HepG2 (cell line): ENCODE results near the gene ULK4. TPM values are rescaled to one million over a fixed set of nuclear protein-coding genes. Genes with fewer than 3 reads are reported as not detected.

Experiments used
- ATAC-seq: fragments of 200-7000 bp; cut with Tn5 transposase; 3 replicates; pipeline ENCODE4 v1.9.1; 2020; ENCODE audit warnings: mild to moderate bottlenecking, moderate library complexity
- BruUV-seq: library from RNA; stranded (reverse); fragments of 400-500 nt; replicated peaks from 2 replicates; lab custom pipeline; 2021; lab: Mats Ljungman, UMichigan
- CTCF ChIA-PET: fragments of 300-600 bp; formaldehyde crosslinking; extraction: SDS; loops from one replicate; lab custom pipeline; 2021; ENCODE audit warnings: low total read pairs, inconsistent platforms, low intra/inter-chr PET ratio; lab: Yijun Ruan, JAX
- POLR2A ChIA-PET: fragments of 350-600 bp; sonication (Branson Sonifier 250); formaldehyde crosslinking; loops from one replicate; lab custom pipeline; 2020; ENCODE audit warnings: antibody characterized with exemption, inconsistent platforms; lab: Yijun Ruan, JAX
- DNase-seq: peaks from one replicate; pipeline ENCODE4 v3.0.0-alpha.2; 2015; ENCODE audit warnings: low spot score
- FAIRE-seq: peaks from 3 replicates; lab custom pipeline; 2011; peaks lifted over from hg19 to GRCh38; lab: Jason Lieb, UNC
- H2AFZ ChIP-seq: one replicate; pipeline ENCODE4 v1.6.1; 2011; ENCODE audit warnings: low read length, inconsistent platforms
- H3K27ac ChIP-seq: fragments of 300-600 bp; 3 replicates; pipeline ENCODE4 v1.8.0; 2011; ENCODE audit warnings: mixed run types, mild to moderate bottlenecking, mixed read lengths, low read length, inconsistent platforms; ENCODE audit not compliant: insufficient read depth; ENCODE audit errors: extremely low read length
- H3K27me3 ChIP-seq, 2 experiments: fragments of 200-600 bp in 1 of 2; 2 replicates in 1 of 2; 3 replicates in 1 of 2; pipeline versions ENCODE4 v1.6.0 to v1.8.0; 2011; ENCODE audit warnings: low read length in 2 of 2, mild to moderate bottlenecking in 2 of 2, moderate library complexity in 2 of 2, inconsistent platforms in 1 of 2; ENCODE audit not compliant: insufficient read depth in 2 of 2, control insufficient read depth in 1 of 2
- H3K36me3 ChIP-seq, 2 experiments: fragments of 200-600 bp in 1 of 2; replicated peaks in 1 of 2; 2 replicates in 1 of 2; 3 replicates in 1 of 2; pipeline versions ENCODE4 v1.5.1 to v1.8.0; 2011; ENCODE audit warnings: low read length in 2 of 2, inconsistent platforms in 1 of 2; ENCODE audit not compliant: insufficient read depth in 2 of 2, control insufficient read depth in 1 of 2
- H3K4me1 ChIP-seq: 2 replicates; pipeline ENCODE4 v1.5.1; 2012; ENCODE audit warnings: low read length, inconsistent platforms; ENCODE audit not compliant: insufficient read depth
- H3K4me2 ChIP-seq: 2 replicates; pipeline ENCODE4 v1.6.0; 2011; ENCODE audit warnings: low read depth, low read length, inconsistent platforms
- H3K4me3 ChIP-seq, 3 experiments: fragments of 200-600 bp in 1 of 3; sonication (generic), shearing (Covaris generic) in 1 of 3; replicated peaks in 1 of 3; 2 replicates each; pipeline ENCODE4 v1.5.1; 2011 to 2016; ENCODE audit warnings: low read length in 3 of 3, inconsistent platforms in 2 of 3, low read depth in 2 of 3, mild to moderate bottlenecking in 2 of 3, control low read depth in 1 of 3, mixed read lengths in 1 of 3; ENCODE audit not compliant: insufficient read depth in 1 of 3
- H3K79me2 ChIP-seq: one replicate; pipeline ENCODE4 v1.6.1; 2011; ENCODE audit warnings: low read length, inconsistent platforms; ENCODE audit not compliant: insufficient read depth
- H3K9ac ChIP-seq: 2 replicates; pipeline ENCODE4 v1.6.0; 2011; ENCODE audit warnings: mild to moderate bottlenecking, low read depth, low read length, inconsistent platforms; ENCODE audit not compliant: insufficient read depth
- H3K9me3 ChIP-seq: 2 replicates; pipeline ENCODE4 v1.5.1; 2012; ENCODE audit warnings: mild to moderate bottlenecking, low read length
- H4K20me1 ChIP-seq: 2 replicates; pipeline ENCODE4 v1.6.0; 2011; ENCODE audit warnings: inconsistent platforms, mild to moderate bottlenecking, low read length, moderate library complexity; ENCODE audit not compliant: insufficient read depth
- BCLAF1 ChIP-seq: fragments of 450-650 bp; IDR thresholded peaks from 2 replicates; pipeline ENCODE4 v1.6.1; 2017; ENCODE audit warnings: mild to moderate bottlenecking
- BRF2 ChIP-seq: sonication (generic); formaldehyde crosslinking; IDR thresholded peaks from 2 replicates; pipeline ENCODE4 v1.8.1; 2022; ENCODE audit warnings: mild to moderate bottlenecking, missing genetic modification reagents
- NONO ChIP-seq, 2 experiments: fragments of 450-650 bp in 1 of 2; sonication (generic) in 1 of 2; formaldehyde crosslinking in 1 of 2; IDR thresholded peaks in 1 of 2; conservative IDR thresholded peaks in 1 of 2; 2 replicates each; pipeline versions ENCODE4 v1.6.1 to v1.8.0; 2017 to 2022; ENCODE audit warnings: mild to moderate bottlenecking in 1 of 2, missing genetic modification reagents in 1 of 2, moderate library complexity in 1 of 2
- RAD21 ChIP-seq: fragments of 450-650 bp; formaldehyde crosslinking; IDR thresholded peaks from 2 replicates; pipeline ENCODE4 v1.5.0; 2020; ENCODE audit warnings: mild to moderate bottlenecking
- TBX3 ChIP-seq: fragments of 450-650 bp; IDR thresholded peaks from 2 replicates; pipeline ENCODE4 v1.6.1; 2017; ENCODE audit warnings: antibody characterized with exemption, mild to moderate bottlenecking, inconsistent platforms, borderline replicate concordance
- TFDP1 ChIP-seq: IDR thresholded peaks from 2 replicates; pipeline ENCODE4 v1.6.1; 2016; ENCODE audit warnings: missing compliant biosample characterization, missing genetic modification reagents, borderline replicate concordance
- XBP1 ChIP-seq: sonication (generic); formaldehyde crosslinking; IDR thresholded peaks from 2 replicates; pipeline ENCODE4 v1.5.0; 2020; ENCODE audit warnings: missing genetic modification reagents
- ZBTB2 ChIP-seq: sonication (generic); formaldehyde crosslinking; IDR thresholded peaks from 2 replicates; pipeline ENCODE4 v1.8.0; 2022; ENCODE audit warnings: low read depth, missing genetic modification reagents
- ZNF280D ChIP-seq: sonication (generic); formaldehyde crosslinking; IDR thresholded peaks from 2 replicates; pipeline ENCODE4 v1.5.1; 2020; ENCODE audit warnings: mild to moderate bottlenecking, missing genetic modification reagents
- ZNF430 ChIP-seq: sonication (generic); formaldehyde crosslinking; IDR thresholded peaks from 2 replicates; pipeline ENCODE4 v1.9.0; 2021; ENCODE audit warnings: mild to moderate bottlenecking, missing genetic modification reagents
- ZNF7 ChIP-seq: IDR thresholded peaks from 2 replicates; pipeline ENCODE4 v1.6.1; 2016; ENCODE audit warnings: missing biosample characterization, missing genetic modification reagents
- WGBS: methylation state at CpG from one replicate; pipeline ENCODE4 v1.1.6; 2017; ENCODE audit warnings: low lambda C conversion rate; 5-methylcytosine and 5-hydroxymethylcytosine counted together
- in situ Hi-C: cut with HindIII; loops from 2 replicates; pipeline ENCODE4 v1.10.0; 2017; ENCODE audit warnings: low pct_unique_long_range_greater_than_20kb; ENCODE audit not compliant: extremely low pct_ligation_motif_present
- intact Hi-C: fragments of 100-400 bp; cut with micrococcal nuclease; formaldehyde crosslinking; loops from one replicate; pipeline ENCODE4 v1.10.0; 2022; ENCODE audit not compliant: unreplicated experiment
- polyA plus RNA-seq, 8 experiments: library from polyadenylated mRNA; depleted of rRNA in 3 of 8; stranded (reverse) in 7 of 8; unstranded in 1 of 8; fragments of >200 nt; fragmentation: Illumina TruSeq in 4 of 8; extraction: Trizol in 4 of 8; gene quantifications; 2 replicates each; pipeline versions ENCODE4 v1.2.1 to v1.2.3, GENCODE V29; 2011 to 2016; ENCODE audit warnings: low read depth in 4 of 8, missing spikeins in 1 of 8, mixed read lengths in 1 of 8; ENCODE audit not compliant: insufficient read depth in 1 of 8
- total RNA-seq, 5 experiments: library from RNA; depleted of rRNA; stranded (reverse); fragments of >200 nt; fragmentation: Illumina TruSeq; extraction: Trizol; gene quantifications; 2 replicates each; pipeline ENCODE4 v1.2.3, GENCODE V29; 2016; ENCODE audit warnings: low read depth in 1 of 5

The ULK4 gene
- total and polyA plus RNA-seq, 2 of the 13 experiments (the other 11 are each of a cell fraction or from before 2014, with no cell fraction given): 6.7 to 11.8 TPM

- TF ChIP-seq ZBTB2 (CRISPR knock-in tag): no peak
- no peak for TF ChIP-seq ZNF280D (CRISPR knock-in tag)
- no peak for TF ChIP-seq BCLAF1
- TF ChIP-seq ZNF430: no peak
- TF ChIP-seq RAD21: no peak
These were observed 632.0 kb downstream of the ULK4 start (continued) for GRCh38 chr3:41329881-41330280.

- no peak for ATAC-seq
- no peak overlapping the region for H3K4me2 ChIP-seq
- POLR2A ChIA-PET: no interaction called here
- no peaks in the 10 kb centered on the region for H3K79me2 ChIP-seq
- in situ Hi-C loops: no loop called here
- no peak overlapping the region for H3K9ac ChIP-seq
- intact Hi-C loops: no loop called here
- CTCF ChIA-PET: no interaction called here
- no peak for FAIRE-seq
- no peak overlapping the region for H3K27ac ChIP-seq
- no peak overlapping the region for H3K4me3 ChIP-seq
- no peaks in the 10 kb centered on the region for H4K20me1 ChIP-seq
- no peaks in the 10 kb centered on the region for H3K27me3 ChIP-seq
- DNase-seq: no peak
- WGBS: 76% methylated on average over 2 of the region's 2 CpGs
- no peak for TF ChIP-seq XBP1
- no peak for TF ChIP-seq ZNF7
- TF ChIP-seq TBX3: no peak
- no peak for TF ChIP-seq BRF2 (CRISPR knock-in tag)
- TF ChIP-seq NONO (IDR thresholded peaks at IDR 0.05): no peak
- no peak for TF ChIP-seq NONO (CRISPR knock-in tag; conservative IDR thresholded peaks at IDR 0.05)
- TF ChIP-seq TFDP1 (CRISPR knock-in tag): no peak
- peaks cover 7% of the 10 kb centered on the region for H3K4me1 ChIP-seq
- no peaks in the 10 kb centered on the region for H3K36me3 ChIP-seq
- H3K9me3 ChIP-seq: no peaks in the 10 kb centered on the region
- no peak overlapping the region for H2AFZ ChIP-seq
- BruUV-seq: no TSS peak
These were observed 633.0 kb downstream of the ULK4 start for GRCh38 chr3:41328926-41329325.
